Measurements from ENCODE around the gene RHOT1.
A peak's percentile ranks its signal among the peaks of the same experiment; 100 is the strongest.
"Not testable (repeated sequence)": the region's sequence is repeated elsewhere in the genome, so short reads cannot be mapped to it uniquely, and the experiment has no call there.

The RHOT1 gene

DNA sequence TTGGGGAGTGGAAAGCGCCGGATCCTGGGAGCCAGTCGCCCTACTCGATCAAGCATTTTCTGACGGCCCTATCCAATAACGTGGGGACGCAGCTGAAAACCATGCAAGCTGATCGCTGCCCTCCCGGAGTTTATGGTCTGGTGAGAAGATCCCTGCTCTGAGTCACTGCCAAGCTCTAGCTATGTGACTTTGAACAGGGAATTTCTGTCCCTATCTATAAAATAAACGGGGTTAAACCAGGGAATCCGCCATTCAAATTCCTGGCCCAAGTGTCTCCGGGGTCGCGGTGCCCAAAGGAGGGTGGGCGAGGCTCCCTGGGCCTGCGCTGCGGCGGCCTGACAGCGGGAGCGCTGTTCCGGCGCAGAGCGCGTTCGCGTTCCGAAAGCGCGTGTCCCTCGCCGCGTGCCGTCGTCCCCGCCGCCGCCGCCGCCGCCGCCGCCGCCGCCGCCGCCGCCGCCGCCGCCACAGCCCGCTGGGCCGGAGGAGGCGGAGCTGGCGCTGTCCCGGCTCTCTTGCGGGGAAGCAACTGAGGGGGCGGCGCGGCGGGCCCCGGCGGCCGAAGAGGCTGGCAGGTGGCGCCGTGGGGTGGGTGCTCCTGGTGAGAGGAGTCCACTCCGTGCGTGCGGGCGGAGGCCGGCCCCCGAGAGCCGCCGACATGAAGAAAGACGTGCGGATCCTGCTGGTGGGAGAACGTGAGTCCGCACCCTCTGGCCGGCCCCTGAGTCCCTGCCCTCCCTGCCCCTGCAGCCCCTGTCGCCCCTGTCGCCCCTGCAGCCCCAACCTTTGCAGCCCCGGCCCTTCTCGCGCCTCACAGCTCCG is at the start of gene RHOT1:
RHOT1 (plus strand) TSS at position 465 of the 819 bp plus-strand sequence; CDS start at position 656, 191 bp downstream.
- DNase-seq = peak; percentile 52 to 62

DNA sequence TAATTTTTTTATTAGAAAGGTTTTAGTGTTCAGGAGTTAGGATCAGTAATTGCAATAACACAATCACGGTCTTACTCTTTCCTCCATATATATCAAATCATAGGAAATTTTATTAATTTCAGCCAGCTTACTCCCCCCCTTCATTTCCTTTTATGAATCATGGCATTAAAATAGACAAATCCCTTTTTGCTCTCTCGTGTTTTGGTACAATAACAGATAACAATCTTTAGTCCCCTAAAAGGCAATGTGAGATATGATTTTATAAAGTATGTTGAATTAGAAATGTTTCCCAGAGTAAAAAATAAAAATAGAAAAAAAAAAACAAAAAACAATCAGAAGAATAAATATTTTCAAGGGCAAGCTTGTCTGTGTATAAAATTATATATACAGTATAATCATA is 42.6 kb upstream of the RHOT1 start:
- no peak for DNase-seq

DNA sequence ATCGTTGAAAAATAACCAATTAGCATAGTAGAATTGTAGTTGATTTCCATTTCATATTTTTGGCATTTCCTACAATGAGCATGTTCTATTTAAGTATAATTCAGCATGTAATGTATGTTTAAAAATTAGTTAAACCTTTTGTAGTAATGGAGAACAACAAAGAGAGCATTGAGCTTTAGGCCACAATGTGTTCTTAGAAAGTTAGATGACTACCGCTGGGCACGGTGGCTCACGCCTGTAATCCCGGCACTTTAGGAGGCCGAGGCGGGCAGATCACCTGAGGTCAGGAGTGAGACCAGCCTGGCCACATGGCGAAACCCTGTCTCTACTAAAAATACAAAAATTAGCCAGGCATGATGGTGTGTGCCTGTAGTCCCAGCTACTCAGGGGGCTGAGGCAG is 42.0 kb upstream of the RHOT1 start:
- DNase-seq = not testable (repeated sequence)

DNA sequence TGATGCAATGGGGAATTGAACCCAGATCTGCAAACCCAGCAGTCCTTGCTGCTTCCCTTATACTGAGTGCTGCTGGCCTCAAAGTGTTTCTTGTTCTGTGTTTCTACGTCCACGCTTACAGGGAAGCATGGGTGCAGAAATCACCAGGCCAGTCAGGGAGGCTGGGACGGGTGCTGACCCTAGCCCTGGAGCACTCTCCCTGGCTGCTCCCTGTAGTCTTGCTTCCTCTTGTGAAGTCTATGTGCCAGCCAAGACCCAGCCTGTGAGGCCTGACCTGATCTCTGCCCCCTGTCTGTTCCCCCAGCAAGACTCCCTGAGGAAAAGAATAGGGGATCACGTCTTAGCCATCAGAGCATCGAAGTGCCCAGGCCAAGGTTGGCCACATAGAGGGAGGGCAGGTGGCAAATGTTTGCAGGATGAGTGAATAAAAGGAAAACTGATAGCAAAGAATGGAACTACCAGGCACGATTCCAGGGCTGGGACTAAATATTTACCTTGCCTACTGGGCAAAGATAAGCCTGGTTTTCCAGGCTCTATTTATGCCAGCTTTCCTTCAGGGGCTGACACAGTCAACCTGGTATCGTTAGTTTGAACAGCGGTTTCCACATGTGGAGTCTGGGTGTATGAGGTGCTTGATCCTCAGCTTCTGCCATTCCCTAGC is 41.2 kb upstream of the RHOT1 start:
- DNase-seq = no peak

DNA sequence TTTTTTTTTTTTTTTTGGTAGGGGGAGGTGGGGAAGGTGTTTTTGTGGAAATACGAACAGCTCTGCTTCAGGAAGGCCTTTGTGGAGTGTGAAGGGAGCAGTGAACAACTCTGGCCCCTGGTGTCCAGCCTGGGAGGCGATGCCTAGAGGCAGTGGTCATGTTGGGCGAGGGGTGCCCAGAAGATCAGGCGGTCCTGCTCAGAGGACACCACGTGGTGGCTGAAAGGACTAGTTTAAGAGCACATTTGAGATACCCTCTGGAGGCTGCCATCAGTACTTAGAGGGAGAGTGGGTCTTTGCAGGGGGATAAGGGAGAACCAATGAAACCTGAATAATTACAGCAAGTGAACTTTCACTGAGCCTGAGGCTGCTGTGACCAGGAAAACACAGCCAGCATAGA is 40.1 kb upstream of the RHOT1 start:
- DNase-seq = no peak

DNA sequence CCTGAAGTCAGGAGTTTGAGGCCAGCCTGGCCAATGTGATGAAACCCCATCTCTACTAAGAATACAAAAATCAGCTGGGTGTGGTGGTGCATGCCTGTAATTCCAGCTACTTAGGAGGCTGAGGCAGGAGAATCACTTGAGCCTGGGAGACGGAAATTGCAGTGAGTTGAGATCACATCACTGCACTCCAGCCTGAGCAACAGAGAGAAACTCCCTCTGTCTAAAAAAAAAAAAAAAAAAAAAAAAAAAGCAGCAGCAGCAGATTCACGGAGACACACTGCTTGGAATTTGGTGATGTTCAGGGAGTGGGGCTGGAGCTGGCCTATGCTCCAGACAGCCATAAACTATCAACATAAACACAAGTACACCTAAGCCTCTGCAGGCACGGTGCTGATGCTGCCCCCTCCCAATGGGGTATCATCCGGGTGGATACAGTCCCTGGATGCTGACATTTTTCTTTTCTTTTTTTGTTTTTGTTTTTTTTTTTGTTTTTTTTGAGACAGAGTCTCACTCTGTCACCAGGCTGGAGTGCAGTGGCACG is 39.6 kb upstream of the RHOT1 start:
- DNase-seq = no peak

DNA sequence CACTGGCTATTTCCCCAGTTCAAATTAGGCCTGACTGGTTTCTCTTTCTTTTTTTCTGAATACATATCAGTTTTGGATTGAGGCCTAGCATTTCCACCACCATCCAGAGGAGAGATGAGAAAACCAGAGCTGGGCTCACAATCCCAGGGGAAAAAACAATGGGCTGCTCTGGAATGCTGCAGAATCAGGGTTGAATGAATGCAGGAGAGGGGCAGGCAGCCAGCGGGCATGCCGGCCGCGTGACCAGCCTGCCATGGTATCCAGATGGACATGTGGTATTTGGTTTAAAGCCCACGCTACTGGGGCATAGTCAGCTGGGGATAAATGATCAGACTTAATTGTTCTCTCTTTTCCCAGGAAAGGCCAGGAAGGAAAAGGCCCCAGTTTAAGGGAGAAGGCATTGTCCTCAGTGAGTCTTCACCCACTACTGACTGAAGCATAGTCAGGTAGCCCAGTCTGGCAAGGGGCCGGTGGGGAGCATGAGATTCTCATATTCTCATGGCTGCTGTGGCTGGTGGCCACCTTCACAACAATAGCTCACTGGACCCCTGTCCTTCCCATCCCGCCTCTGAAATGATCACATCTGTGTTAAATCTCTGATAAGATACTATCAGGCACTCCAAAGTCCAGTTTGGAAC is 38.7 kb upstream of the RHOT1 start:
- no peak for DNase-seq

DNA sequence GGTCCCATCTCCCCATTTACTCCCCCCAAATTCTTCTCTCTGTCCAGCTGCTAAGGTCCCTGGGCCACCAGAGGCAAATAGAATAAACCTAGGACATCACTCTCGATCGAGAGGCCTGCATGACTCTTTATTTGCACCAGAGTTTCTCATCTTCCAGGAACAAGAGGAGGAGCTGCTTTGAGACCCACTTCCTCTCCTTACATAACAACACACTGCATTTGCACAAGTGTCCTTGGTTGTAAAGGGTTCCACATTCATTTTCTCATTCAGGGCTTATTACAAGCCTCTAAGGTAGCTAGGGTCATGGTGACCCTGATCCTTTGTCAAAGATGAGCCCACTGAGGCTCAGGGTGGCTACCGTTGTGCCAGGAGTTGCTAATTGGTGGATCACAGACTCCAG is 38.1 kb upstream of the RHOT1 start:
- no peak for DNase-seq

DNA sequence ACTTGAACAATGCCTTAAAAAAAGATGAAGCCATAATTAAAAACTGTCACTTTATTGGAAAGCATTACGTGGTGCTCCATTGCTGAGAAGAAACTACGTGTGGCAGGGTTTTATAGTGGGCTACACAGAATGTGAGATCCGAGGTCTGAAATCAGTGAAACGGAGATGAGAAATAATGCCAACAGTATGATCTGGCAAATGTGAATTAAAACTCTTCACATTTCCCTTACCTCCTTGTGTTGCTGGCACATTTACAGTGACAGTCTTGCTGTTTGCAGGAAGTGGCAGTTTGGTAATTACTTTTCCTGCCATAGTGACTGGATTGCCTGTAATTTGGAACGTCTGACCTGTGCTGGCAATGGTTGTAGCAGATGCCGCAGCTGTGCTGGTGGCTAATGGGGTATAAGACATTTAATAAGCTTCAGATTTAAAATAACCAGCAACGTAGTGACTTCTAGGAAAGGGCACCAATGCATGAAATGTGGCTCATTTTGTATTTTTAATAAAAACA is 35.8 kb upstream of the RHOT1 start:
- DNase-seq = not testable (repeated sequence)

DNA sequence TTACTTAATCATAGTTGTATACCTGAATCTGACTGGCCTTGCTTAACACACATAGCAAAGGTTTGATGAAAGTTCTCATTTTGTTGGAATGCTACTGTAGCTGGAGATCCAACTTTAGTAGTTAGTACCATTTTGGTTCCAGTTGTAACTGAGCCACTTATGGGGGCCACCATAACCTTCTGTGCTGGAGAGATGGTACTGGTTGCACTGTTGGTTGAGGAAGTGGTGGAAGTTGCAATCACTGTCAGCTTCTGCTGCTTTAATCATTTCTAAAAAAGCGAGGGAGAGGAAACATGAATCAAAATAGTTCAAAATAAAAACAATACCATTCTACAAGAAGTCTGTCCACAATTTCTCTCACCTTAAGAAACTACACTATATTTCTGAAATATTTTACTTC is 35.1 kb upstream of the RHOT1 start:
- not testable (repeated sequence) for DNase-seq

DNA sequence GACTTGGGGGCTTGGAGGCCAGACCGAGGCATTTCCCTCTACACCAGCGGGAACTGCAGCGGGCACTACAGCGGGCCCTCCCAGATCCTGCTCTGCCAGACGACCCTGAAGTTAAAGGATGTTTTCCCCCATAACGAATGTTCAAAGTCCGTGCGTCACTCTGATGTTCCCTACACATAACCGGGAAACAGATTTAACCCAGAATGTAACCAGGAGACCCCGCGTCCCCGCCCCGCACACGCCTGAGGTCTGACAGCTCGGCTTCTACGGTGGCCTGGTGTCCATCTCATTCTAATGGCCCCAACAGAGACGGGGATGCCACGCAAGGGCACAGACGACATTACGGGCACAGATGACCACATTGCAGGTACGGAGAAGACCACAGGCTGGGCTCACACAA is 31.7 kb upstream of the RHOT1 start:
- DNase-seq = no peak

DNA sequence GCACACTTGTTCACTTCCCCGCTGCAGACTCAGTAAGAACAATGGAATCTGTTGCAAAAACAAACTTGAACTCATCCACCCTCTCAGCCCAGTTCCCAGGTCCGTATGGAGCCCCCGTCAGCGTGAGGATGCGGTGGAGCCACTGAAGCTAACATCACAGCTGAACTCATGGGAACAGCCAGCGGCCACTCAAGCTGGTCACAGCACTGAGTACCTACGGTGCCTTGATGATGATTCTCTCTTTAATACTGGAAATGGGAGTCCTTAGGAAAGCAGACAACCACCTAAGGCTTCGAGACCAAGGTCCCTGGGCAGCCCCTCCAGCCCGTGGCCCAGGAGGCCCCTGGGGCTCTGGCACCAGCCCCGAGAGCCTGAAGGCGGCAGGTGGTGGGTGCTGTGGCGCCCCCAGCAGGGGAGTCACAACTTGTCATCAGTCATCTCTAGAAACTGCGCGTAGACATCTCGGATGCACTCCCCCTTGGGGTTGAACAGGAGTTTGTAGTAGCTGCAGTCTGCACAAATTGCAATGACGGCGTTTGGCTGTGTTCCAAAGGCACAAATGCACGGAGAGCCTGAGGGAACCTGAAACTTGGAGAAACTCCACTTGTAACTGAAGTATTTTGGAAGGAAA is 31.0 kb upstream of the RHOT1 start:
- no peak for DNase-seq

DNA sequence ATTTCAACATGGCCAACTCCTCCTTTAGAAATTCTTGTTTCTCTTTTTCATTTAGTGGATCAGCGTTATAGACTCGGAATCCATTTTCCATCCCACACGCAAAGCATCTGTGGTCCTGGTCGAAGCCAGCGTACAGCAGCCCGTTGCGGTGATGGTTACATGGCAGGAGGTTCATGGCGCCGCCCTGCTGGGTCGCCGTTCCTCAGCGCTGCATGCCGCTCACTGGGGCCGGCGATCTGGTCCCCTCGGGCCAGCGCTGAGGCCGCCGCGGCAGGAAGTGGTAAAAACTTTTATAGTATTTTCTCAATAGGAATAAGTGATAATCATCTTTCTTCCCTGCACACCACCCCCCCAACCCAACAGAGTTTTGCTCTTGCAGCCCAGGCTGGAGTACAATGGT is 29.9 kb upstream of the RHOT1 start:
- no peak for DNase-seq

DNA sequence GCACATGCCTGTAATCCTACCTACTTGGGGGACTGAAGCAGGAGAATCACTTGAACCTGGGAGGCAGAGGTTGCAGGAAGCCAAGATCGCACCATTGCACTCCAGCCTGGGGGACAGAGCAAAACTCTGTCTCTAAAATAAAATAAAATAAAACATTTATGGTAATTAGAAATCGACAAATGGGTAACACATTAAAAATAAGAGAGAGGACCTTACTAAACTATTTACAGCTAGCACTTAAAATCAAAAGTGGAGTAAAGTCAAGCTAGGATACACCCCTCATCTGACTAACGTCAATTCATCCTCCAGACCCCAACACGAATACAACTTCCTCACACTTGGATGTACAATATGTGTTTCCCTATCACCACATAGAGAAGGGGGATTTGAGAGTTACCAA is 27.8 kb upstream of the RHOT1 start:
- no peak for DNase-seq

DNA sequence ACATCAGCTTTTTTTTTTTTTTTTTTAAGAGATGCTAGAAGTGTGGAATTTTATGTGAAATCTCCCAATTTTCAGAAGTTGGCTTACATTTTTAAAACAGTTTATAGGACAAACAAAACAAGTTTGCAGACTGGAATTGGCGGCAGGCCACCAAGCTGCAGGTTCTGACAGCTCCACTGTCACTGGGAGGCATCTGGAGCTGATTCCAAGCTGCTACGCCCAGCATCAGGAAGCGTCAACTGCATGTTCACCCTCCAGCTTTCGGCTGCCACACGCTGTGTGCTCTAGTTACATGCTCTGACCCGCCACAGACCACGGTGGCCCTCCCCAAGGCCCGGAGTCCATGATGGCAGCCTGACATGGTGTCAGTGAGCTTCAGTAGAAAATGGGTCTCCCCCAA is 26.8 kb upstream of the RHOT1 start:
- DNase-seq = not testable (repeated sequence)

DNA sequence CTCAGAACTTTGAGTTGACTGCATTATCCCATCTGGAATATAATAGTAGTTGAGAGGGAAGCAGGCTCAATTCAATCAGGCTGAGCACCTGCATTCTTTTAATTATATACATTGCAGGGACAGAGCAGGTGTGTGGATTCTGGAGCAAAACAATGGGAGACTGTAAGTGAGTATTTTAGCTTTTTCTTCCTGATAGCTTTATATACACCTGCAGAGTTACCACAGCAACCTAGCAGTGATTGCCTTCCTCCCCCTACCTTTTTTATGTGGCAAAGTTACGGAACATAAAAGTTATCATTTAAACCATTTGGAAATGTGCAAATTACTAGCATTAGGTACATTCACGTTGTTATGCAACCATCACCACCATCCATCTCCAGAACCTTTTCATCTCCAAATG is 25.4 kb upstream of the RHOT1 start:
- DNase-seq = no peak

DNA sequence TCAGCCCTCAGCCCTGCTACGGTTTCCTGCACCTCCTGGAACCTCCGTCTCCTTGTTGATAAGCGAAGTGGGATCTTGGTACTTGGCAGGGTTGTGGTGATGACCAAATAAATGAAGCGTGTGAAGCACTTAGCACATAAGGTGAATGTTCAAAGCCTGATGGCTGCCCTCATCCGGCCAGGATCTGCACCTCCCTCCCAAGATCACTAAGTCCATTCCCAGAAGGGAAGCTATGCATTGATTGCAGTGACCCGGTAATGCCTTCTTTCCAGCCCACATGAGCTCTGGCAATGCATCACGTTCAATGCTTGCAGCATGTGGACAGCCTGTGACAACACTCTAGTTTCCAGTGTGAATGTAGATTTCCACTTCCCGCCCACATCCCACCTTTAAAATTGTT is 24.9 kb upstream of the RHOT1 start:
- DNase-seq = no peak

DNA sequence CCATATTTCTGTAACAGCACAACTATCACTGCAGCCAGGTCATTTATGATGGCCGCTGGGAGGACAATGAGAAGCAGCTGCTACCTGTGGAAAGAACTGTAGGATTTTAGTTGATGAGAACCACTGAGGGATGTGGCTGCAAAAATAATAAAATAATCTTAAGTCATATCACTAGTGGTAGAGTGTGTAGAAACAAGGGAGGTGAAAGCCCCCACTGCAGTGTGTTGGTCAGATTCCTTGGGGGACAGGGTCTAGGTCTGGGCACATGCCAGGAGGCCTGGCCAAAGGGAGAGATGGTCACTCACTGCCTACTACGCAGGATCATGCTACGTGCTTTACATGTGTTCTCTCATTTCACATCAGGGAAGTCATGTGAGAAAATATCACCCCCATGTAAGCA is 24.2 kb upstream of the RHOT1 start:
- DNase-seq = not testable (repeated sequence)

DNA sequence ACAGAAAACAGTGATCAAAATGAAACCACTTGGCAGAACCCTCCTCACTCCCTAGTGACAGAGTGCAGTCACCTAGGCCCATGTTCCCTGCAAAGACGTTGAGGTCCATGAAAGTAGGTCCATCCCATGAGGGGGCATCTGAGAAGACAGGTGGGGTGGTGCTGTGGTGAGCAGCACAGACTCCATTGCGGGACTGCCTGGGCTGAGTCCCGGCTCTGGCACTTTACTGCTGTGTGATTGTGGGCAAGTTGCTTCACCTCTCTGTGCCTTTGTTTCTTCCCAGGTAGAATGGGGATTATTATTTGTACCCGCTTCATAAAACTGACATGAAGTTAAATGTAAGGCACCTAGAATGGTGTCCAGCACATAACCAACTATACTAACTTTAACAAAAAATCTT is 23.5 kb upstream of the RHOT1 start:
- DNase-seq = no peak

DNA sequence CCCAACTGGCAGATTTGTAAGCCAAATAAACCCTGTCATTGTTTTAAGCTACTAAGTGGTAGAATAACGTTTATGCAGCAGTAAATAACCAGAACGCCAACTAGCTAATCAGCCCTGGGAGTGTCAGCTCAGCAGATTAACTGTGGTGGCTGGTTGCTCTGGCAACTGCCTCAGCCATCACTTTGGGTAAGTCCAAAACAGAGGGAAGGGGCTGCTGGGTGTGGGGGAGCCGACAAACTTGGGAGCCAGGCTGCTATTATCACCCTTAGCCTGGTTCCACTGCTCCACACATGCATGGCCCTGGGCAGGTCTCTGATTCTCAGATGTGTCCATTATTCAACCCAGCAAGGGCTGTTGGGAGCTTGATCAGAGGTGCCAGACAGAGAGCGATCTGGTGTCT is 22.2 kb upstream of the RHOT1 start:
- DNase-seq = no peak

DNA sequence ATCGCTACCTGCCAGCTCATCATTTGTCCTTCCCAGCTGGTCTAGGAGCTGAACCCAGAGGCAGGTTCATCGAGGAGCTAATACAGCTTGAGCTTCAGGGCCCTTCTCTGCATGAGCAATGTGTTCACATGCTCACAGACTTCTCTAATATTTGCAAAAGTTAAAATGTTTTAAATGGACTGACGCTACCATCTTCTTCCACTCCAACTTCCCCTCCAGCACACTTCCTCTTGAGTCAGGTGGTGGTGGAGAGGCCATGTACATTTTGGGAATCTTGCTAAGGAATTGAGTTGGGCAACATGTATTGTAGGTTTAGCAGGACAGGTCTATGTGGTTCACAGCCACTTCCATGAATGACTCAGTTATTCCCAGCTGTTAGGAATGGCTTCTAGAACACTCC is 21.6 kb upstream of the RHOT1 start:
- no peak for DNase-seq

DNA sequence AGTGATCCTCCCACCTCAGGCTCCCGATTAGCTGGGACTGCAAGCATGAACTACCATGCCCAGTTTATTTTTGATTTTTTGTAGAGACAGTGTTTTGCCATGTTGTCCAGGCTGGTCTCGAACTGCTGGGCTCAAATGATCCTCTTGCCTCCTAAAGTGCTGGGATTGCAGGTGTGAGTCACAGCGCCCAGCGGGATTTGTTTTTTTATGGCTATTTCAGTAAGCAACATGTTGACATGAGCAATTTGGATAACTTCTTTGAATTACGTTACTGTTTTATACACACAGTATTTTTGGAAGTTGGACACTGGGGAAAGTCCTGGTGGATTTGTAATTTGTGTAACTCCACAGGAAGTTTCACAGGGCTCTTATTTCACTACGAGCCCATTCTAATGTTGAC is 18.5 kb upstream of the RHOT1 start:
- no peak for DNase-seq
